Endodermal cell (in vitro differentiated cells): ENCODE results near the gene RAMP1. TPM values are rescaled to one million over a fixed set of nuclear protein-coding genes. Genes with fewer than 3 reads are reported as not detected.

Experiments used
- DNase-seq: peaks from one replicate; pipeline ENCODE4 v3.0.0-alpha.2; 2017
- H3K27ac ChIP-seq: 2 replicates; pipeline ENCODE4 v1.5.1; 2013; ENCODE audit warnings: mild to moderate bottlenecking, low read depth, low read length, moderate library complexity
- H3K27me3 ChIP-seq: 2 replicates; pipeline ENCODE4 v1.6.1; 2013; ENCODE audit warnings: mild to moderate bottlenecking, low read length, moderate library complexity; ENCODE audit not compliant: insufficient read depth, control insufficient read depth, poor library complexity, severe bottlenecking
- H3K36me3 ChIP-seq: 2 replicates; pipeline ENCODE4 v1.7.0; 2013; ENCODE audit warnings: mild to moderate bottlenecking, low read length, moderate library complexity; ENCODE audit not compliant: control insufficient read depth, insufficient read depth
- H3K4me1 ChIP-seq: one replicate; pipeline ENCODE4 v1.7.0; 2013; ENCODE audit warnings: low read length; ENCODE audit not compliant: control insufficient read depth, insufficient read depth
- H3K4me3 ChIP-seq: 2 replicates; pipeline ENCODE4 v1.5.1; 2013; ENCODE audit warnings: mild to moderate bottlenecking, low read length, moderate library complexity
- H3K9ac ChIP-seq: 2 replicates; pipeline ENCODE4 v1.6.1; 2013; ENCODE audit warnings: mild to moderate bottlenecking, low read length, moderate library complexity; ENCODE audit not compliant: poor library complexity, severe bottlenecking; ENCODE audit errors: extremely low read depth
- H3K9me3 ChIP-seq: 2 replicates; pipeline ENCODE4 v1.6.1; 2013; ENCODE audit warnings: mild to moderate bottlenecking, low read length, moderate library complexity; ENCODE audit not compliant: control insufficient read depth
- H3K27ac Mint-ChIP-seq: 2 replicates; pipeline ENCODE4 v1.8.0; 2020; ENCODE audit warnings: mixed read lengths
- H3K27me3 Mint-ChIP-seq: 2 replicates; pipeline ENCODE4 v1.8.0; 2021; ENCODE audit warnings: mild to moderate bottlenecking, mixed read lengths; ENCODE audit not compliant: insufficient read depth
- H3K36me3 Mint-ChIP-seq: 2 replicates; pipeline ENCODE4 v1.8.0; 2020; ENCODE audit warnings: low read depth, mixed read lengths
- H3K4me1 Mint-ChIP-seq: 2 replicates; pipeline ENCODE4 v1.8.0; 2020; ENCODE audit warnings: mixed read lengths
- H3K4me3 Mint-ChIP-seq: 2 replicates; pipeline ENCODE4 v1.8.0; 2020; ENCODE audit warnings: mild to moderate bottlenecking, moderate library complexity, mixed read lengths
- H3K9me3 Mint-ChIP-seq: 2 replicates; pipeline ENCODE4 v1.8.0; 2020; ENCODE audit warnings: mild to moderate bottlenecking, mixed read lengths
- CTCF ChIP-seq: fragments of 200-600 bp; sonication (generic); conservative IDR thresholded peaks from 2 replicates; pipeline ENCODE4 v1.5.0; 2021; ENCODE audit warnings: antibody characterized with exemption, mild to moderate bottlenecking
- WGBS, 2 experiments: methylation state at CpG; one replicate each; pipeline versions ENCODE4 v1.1.5 to v1.1.7; 2013; ENCODE audit warnings: missing lambda C conversion rate in 2 of 2, mixed read lengths in 1 of 2; ENCODE audit not compliant: insufficient coverage in 1 of 2, insufficient read length in 1 of 2; 5-methylcytosine and 5-hydroxymethylcytosine counted together
- total RNA-seq, 2 donors: library from RNA; stranded (reverse); fragmentation: NEBNext Ultra II Directional in 1 of 2; extraction: Animal tissue kit (Norgen Biotek cat#: 25700) in 1 of 2; gene quantifications; 2 replicates in 1 of 2; 3 replicates in 1 of 2; pipeline ENCODE4 v1.2.1, GENCODE V29; 2021

The RAMP1 gene
- total RNA-seq, 2 donors from 2014 or later = 0.40 to 1.6 TPM

- Histone ChIP-seq H3K9ac (no peak overlapping the region), H3K4me3 (peak overlapping the region; percentile 64), H3K9me3 (no peaks in the 10 kb centered on the region), H3K27me3 (peaks cover 33% of the 10 kb centered on the region), H3K27ac (no peak overlapping the region), H3K36me3 (no peaks in the 10 kb centered on the region), H3K4me1 (no peaks in the 10 kb centered on the region)
- Mint-ChIP-seq H3K4me3 (peak overlapping the region; percentile 60), H3K4me1 (peaks cover 13% of the 10 kb centered on the region), H3K9me3 (no peaks in the 10 kb centered on the region), H3K36me3 (no peaks in the 10 kb centered on the region), H3K27me3 (peaks cover 48% of the 10 kb centered on the region), H3K27ac (no peak overlapping the region)
- DNase-seq = peak; percentile 44
- 82 to 85% methylated on average over 20 to 22 of the region's 22 CpGs for WGBS, 2 experiments
- TF ChIP-seq CTCF = no peak
Measured at GRCh38 chr2:237860273-237860935, 981 bp downstream of the RAMP1 start.

DNA sequence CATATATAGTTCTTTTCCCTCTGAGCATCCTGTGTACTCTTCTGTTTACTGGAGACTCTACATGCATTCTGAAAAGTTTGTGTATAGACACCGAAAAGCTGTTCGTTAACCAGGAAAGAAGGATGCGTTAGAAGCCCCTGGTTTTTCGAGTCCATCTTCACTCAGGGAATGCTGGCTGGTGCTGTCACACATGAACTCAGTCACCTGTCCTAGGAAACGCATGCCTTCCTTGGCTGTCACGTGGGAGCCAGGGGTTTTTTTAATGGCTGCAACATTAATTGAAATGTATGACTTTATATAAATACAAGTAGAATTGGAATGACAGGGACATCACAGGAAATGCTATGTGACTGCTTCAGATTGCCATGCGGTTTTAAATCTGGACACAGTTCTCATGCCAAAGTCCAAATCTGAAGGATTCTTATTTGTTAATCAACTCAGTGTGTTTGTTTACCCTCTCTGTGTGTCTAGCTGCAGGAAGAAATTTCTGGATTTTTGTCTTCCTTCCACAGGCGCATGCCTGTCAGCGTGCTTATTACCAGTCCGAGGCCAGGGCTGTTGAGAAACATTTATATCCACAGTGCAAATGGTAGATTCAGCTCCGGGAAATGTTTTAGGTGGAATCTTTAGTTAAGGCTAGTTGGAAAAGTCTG is 2.6 kb downstream of the RAMP1 start:
- H3K27me3 Mint-ChIP-seq = peaks cover 38% of the 10 kb centered on the region
- no peak overlapping the region for H3K27ac Mint-ChIP-seq

DNA sequence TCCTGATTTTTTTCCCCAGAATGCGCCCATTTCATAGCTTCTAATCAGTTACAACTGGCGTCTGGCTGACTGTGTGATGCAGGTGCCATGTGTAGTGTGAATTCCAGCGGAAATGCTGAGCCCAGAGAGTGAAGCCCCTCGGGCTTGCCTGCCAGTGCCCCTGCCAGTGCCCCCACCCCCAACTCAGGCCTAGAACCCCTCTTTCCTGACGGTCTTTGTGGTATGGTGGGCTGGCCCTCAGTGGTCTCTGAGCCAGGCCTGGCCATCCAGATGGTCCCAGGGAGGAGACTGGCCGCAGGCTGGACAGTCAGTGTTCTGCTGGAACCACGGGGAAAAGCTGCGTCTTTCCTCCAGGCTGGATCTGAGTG is 3.1 kb downstream of the RAMP1 start:
- Mint-ChIP-seq H3K36me3 (no peaks in the 10 kb centered on the region), H3K27ac (no peak overlapping the region), H3K27me3 (peaks cover 35% of the 10 kb centered on the region), H3K9me3 (no peaks in the 10 kb centered on the region), H3K4me3 (no peak overlapping the region), H3K4me1 (peaks cover 13% of the 10 kb centered on the region)
- DNase-seq = no peak
- Histone ChIP-seq H3K4me3 (no peak overlapping the region), H3K36me3 (no peaks in the 10 kb centered on the region), H3K9me3 (no peaks in the 10 kb centered on the region), H3K27me3 (peaks cover 33% of the 10 kb centered on the region), H3K27ac (no peak overlapping the region), H3K9ac (no peak overlapping the region), H3K4me1 (no peaks in the 10 kb centered on the region)
- WGBS, 2 experiments = 86 to 87% methylated on average over 7 to 8 of the region's 8 CpGs
- TF ChIP-seq CTCF = no peak

More for the DNA sequence above, 2.6 kb downstream of the RAMP1 start:
- Histone ChIP-seq H3K27ac (no peak overlapping the region), H3K4me1 (no peaks in the 10 kb centered on the region), H3K9ac (no peak overlapping the region), H3K9me3 (no peaks in the 10 kb centered on the region), H3K27me3 (peaks cover 33% of the 10 kb centered on the region), H3K36me3 (no peaks in the 10 kb centered on the region), H3K4me3 (no peak overlapping the region)
- no peaks in the 10 kb centered on the region for H3K36me3 Mint-ChIP-seq
- H3K4me3 Mint-ChIP-seq = no peak overlapping the region
- WGBS, 2 experiments = 93 to 98% methylated on average over 10 to 11 of the region's 11 CpGs
- peaks cover 13% of the 10 kb centered on the region for H3K4me1 Mint-ChIP-seq
- H3K9me3 Mint-ChIP-seq = no peaks in the 10 kb centered on the region
- no peak for TF ChIP-seq CTCF
- DNase-seq = no peak
